Esophagus muscularis mucosa (tissue), 4 donors: Measurements from ENCODE around the gene ABO. TPM values are rescaled to one million over a fixed set of nuclear protein-coding genes. Genes with fewer than 3 reads are reported as not detected.
"Not testable (repeated sequence)": the region's sequence is repeated elsewhere in the genome, so short reads cannot be mapped to it uniquely, and the experiment has no call there.

Source experiments
- DNase-seq: peaks from one replicate; pipeline ENCODE4 v3.0.0-alpha.2; 2017; ENCODE audit errors: extremely low spot score
- H3K27ac ChIP-seq, 4 donors: fragments of 200-600 bp; sonication (generic); replicated peaks in 1 of 4; 1 replicate in 3 of 4; 2 replicates in 1 of 4; pipeline ENCODE4 v1.5.1; 2016 to 2019; ENCODE audit warnings: mild to moderate bottlenecking in 1 of 4
- H3K27me3 ChIP-seq, 4 donors: fragments of 200-600 bp; sonication (generic); one replicate each; pipeline versions ENCODE4 v1.5.1 to v1.6.0; 2016 to 2019
- H3K36me3 ChIP-seq, 4 donors: fragments of 200-600 bp; sonication (generic); one replicate each; pipeline ENCODE4 v1.5.1; 2016 to 2019
- H3K4me1 ChIP-seq, 4 donors: fragments of 200-600 bp; sonication (generic); one replicate each; pipeline ENCODE4 v1.5.1; 2016 to 2019
- H3K4me3 ChIP-seq, 4 donors: fragments of 200-600 bp; sonication (generic); 1 replicate in 2 of 4; 2 replicates in 2 of 4; pipeline ENCODE4 v1.5.1; 2016 to 2019; ENCODE audit warnings: mild to moderate bottlenecking in 4 of 4, moderate library complexity in 1 of 4
- H3K9me3 ChIP-seq, 4 donors: fragments of 200-600 bp; sonication (generic); 1 replicate in 3 of 4; 2 replicates in 1 of 4; pipeline ENCODE4 v1.5.1; 2016 to 2019
- EP300 ChIP-seq: sonication (generic); formaldehyde crosslinking; IDR thresholded peaks from one replicate; pipeline ENCODE4 v1.6.1; 2017; ENCODE audit warnings: antibody characterized with exemption
- POLR2A ChIP-seq: fragments of 450-650 bp; IDR thresholded peaks from one replicate; pipeline ENCODE4 v1.6.1; 2017; ENCODE audit warnings: antibody characterized with exemption, moderate library complexity, mild to moderate bottlenecking, low read depth
- POLR2AphosphoS5 ChIP-seq, 2 donors: sonication (generic); formaldehyde crosslinking; IDR thresholded peaks; one replicate each; pipeline ENCODE4 v1.6.1; 2017; ENCODE audit warnings: antibody characterized with exemption in 2 of 2
- WGBS: methylation state at CpG from one replicate; pipeline ENCODE4 v1.1.5; 2018; 5-methylcytosine and 5-hydroxymethylcytosine counted together
- intact Hi-C: fragments of 100-400 bp; cut with DNase I; formaldehyde crosslinking; loops from one replicate; pipeline ENCODE4 v1.15.1; 2023
- small RNA-seq, 3 donors: library from RNA; depleted of rRNA; stranded (forward); fragments of <200 nt; gene quantifications; one replicate each; pipeline ENCODE3, GENCODE V24; 2016
- total RNA-seq, 4 donors: library from RNA; depleted of rRNA; stranded (reverse); fragments of >200 nt; gene quantifications; one replicate each; pipeline versions ENCODE4 v1.1.0 to v1.2.1, GENCODE V29; 2016
- TF ChIP-seq, protein P1 (sequence below), 3 experiments: fragments of 200-600 bp in 2 of 3; fragments of 450-650 bp in 1 of 3; sonication (generic) in 2 of 3; IDR thresholded peaks; one replicate each; pipeline ENCODE4 v1.5.1; 2017 to 2019; ENCODE audit warnings: antibody characterized with exemption in 3 of 3, mild to moderate bottlenecking in 2 of 3, moderate library complexity in 1 of 3

ABO gene
- total RNA-seq, 4 donors from 2014 or later = 0.33 to 3.8 (median 1.2) TPM

DNA sequence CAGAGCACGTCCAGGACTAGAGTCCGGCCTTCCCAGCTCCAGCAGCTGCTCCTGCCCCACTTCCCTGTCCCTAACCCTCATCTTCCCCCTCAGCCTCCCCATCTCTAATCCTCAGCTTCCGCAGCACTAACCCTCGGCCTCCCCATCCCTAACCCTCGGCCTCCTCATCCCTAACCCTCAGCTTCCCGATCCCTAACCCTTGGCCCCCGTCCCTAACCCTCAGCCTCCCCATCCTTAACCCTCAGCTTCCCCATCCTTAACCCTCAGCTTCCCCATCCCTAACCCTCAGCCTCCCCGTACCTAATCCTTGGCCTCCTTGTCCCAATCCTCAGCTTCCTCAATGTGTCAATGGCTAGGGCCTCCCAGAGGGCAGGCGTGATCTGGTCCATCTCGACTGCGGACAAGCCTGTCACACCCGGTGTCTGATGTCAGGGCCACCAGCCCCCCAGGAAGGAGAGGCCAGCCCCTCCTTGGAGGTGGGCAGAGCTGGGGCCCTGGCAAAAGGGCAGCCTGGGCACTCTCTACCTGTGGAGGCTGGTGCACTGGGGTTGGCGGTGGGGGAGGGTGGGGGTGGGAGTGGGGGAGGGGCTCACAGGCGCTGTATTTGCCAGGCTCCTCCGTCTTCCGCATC, 67.3 kb downstream of the ABO start:
- no peak overlapping the region for H3K4me3 ChIP-seq
- peaks cover 0 to 68% (median 0%) of the 10 kb centered on the region in 4 donors for H3K27me3 ChIP-seq
- H3K9me3 ChIP-seq = peaks cover 0 to 8% (median 5%) of the 10 kb centered on the region in 4 donors
- no peak overlapping the region for H3K27ac ChIP-seq
- no peaks in the 10 kb centered on the region for H3K36me3 ChIP-seq
- intact Hi-C loops = no loop called here
- H3K4me1 ChIP-seq = no peaks in the 10 kb centered on the region
- TF ChIP-seq, protein P1, sequence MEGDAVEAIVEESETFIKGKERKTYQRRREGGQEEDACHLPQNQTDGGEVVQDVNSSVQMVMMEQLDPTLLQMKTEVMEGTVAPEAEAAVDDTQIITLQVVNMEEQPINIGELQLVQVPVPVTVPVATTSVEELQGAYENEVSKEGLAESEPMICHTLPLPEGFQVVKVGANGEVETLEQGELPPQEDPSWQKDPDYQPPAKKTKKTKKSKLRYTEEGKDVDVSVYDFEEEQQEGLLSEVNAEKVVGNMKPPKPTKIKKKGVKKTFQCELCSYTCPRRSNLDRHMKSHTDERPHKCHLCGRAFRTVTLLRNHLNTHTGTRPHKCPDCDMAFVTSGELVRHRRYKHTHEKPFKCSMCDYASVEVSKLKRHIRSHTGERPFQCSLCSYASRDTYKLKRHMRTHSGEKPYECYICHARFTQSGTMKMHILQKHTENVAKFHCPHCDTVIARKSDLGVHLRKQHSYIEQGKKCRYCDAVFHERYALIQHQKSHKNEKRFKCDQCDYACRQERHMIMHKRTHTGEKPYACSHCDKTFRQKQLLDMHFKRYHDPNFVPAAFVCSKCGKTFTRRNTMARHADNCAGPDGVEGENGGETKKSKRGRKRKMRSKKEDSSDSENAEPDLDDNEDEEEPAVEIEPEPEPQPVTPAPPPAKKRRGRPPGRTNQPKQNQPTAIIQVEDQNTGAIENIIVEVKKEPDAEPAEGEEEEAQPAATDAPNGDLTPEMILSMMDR (IDR thresholded peaks at IDR 0.05) = no peak
- TF ChIP-seq POLR2AphosphoS5 (IDR thresholded peaks at IDR 0.05) (no peak), EP300 (no peak), POLR2A (no peak)
- WGBS = 78% methylated on average over 16 of the region's 16 CpGs
- DNase-seq = no peak

DNA sequence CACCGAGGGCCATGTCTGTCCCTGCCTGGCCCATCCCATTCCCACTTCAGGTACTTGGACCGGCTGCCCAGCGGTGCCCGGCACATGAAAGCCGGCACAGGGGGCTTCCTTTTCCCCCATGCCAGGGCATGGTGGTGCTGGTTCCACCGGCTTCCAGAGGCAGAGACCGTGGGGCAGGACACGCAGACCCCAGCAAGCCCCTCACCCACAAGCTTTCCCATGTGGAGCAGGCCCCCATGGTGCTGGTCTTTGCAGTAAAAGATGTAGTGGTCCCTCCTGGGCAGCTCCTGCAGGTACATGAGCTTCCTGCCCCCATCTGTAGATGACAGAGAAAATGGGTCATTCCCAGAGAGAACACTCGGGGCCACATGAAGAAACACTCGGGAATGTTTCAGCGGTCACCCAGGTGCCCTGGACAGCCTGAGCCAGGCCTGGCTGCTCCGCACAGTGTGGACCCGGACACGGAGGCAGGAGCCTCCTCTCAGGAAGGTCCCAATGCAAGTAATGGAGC, 67.9 kb downstream of the ABO start:
- WGBS = 92% methylated on average over 11 of the region's 14 CpGs
- no peak for DNase-seq
- H3K27ac ChIP-seq = no peak overlapping the region
- peaks cover 0 to 64% (median 0%) of the 10 kb centered on the region in 4 donors for H3K27me3 ChIP-seq
- no peaks in the 10 kb centered on the region for H3K36me3 ChIP-seq
- H3K4me1 ChIP-seq = no peaks in the 10 kb centered on the region
- peaks cover 0 to 8% (median 3%) of the 10 kb centered on the region in 4 donors for H3K9me3 ChIP-seq
- no peak overlapping the region for H3K4me3 ChIP-seq
- TF ChIP-seq EP300 (no peak), POLR2AphosphoS5 (IDR thresholded peaks at IDR 0.05) (no peak), POLR2A (no peak)
- TF ChIP-seq, protein P1 (IDR thresholded peaks at IDR 0.05) = no peak
- intact Hi-C loops = no loop called here

DNA sequence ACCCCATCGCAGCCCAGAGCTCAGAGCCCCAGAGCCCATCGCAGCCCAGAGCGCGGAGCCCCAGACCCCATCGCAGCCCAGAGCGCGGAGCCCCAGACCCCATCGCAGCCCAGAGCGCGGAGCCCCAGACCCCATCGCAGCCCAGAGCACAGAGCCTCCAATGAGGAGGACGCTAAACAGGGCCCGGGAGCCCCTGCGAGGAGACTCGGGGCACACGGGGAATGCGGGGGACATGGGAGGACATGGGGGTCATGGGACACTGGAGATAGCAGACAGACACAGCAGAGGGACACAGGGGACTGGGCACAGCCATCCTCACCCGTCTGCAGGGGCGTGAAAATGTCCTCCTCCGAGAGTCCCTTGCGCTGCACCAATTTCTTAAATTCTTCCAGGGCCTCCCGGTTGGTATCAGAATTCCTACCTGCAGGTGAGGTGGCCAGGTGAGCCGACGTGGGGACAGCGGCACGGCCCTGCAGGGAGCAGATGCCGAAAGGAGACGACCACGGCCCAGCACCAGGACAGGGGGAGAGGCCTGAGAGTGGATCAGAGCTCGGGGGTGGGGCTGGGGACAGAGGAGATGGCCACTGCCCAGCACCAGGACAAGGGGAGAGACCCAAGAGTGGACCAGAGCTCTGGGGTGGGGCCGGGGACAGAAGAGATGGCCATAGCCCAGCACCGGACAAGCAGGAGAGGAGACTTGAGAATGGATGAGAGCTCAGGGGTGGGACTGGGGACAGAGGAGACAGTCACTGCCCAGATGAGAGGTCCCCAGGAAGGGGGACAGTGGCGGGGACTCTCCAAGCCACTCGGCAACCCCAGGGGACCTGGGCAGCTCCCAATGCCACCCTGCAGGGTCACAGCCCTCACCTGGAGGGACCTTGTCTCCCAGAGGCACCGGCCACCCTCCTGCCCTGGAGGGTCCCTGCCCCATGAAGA, 68.7 kb downstream of the ABO start:
- WGBS = 78% methylated on average over 22 of the region's 35 CpGs
- peaks cover 0 to 2% (median under 1%) of the 10 kb centered on the region in 4 donors for H3K9me3 ChIP-seq
- H3K4me1 ChIP-seq = no peaks in the 10 kb centered on the region
- TF ChIP-seq, protein P1 (IDR thresholded peaks at IDR 0.05) = no peak
- TF ChIP-seq POLR2AphosphoS5 (IDR thresholded peaks at IDR 0.05) (no peak), POLR2A (no peak), EP300 (no peak)
- no peaks in the 10 kb centered on the region for H3K36me3 ChIP-seq
- no peak for DNase-seq
- H3K27me3 ChIP-seq = peaks cover 0 to 69% (median 0%) of the 10 kb centered on the region in 4 donors
- intact Hi-C loops = no loop called here
- H3K4me3 ChIP-seq = no peak overlapping the region
- no peak overlapping the region for H3K27ac ChIP-seq

DNA sequence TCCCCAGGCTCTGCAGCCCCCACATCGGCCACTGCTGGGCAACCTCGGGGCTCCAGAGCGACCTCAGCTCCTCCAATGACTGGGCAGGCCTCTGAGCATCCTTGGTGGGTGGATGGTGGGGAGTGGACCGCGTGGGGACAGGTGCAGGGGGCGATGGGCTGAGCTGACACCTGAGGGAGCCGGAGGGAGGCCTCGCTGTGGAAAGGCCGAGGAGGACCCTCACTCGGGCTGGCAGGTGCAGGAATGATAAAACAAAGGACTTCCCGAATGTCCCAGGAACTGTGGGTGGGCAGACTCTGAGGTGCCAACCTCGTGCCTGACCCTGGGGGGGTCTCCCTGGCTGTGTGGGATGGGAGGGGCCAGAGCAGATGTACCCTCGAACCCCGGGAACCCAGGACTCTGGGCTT, 69.5 kb downstream of the ABO start:
- DNase-seq, H3K9me3 ChIP-seq, H3K4me3 ChIP-seq, intact Hi-C loops, H3K4me1 ChIP-seq, H3K27ac ChIP-seq, H3K36me3 ChIP-seq: not testable (repeated sequence)
- peaks cover 0 to 69% (median under 1%) of the 10 kb centered on the region in 4 donors for H3K27me3 ChIP-seq
- WGBS = 67% methylated on average over 14 of the region's 14 CpGs

Small RNAs within 50 kb of the gene (small RNA-seq; reads per million reads assigned to genes)
- 0 reads per million in 3 donors for gene RF00019

Other genes with a start within 250 kb of the ABO start
- gene GTF3C5, start 244.2 kb downstream of the ABO start, total RNA-seq = 10 to 100 TPM; 38.9 to 58.1 (median 42.4) TPM
- gene CEL, start 213.2 kb downstream of the ABO start, total RNA-seq = under 1 TPM; 0.17 to 0.42 (median 0.21) TPM
- 10 to 100 TPM; 48.6 to 67.4 (median 54.8) TPM for gene RALGDS, start 154.0 kb downstream of the ABO start, total RNA-seq
- gene GBGT1, start 111.3 kb downstream of the ABO start, total RNA-seq = 10 to 100 TPM; 15.9 to 19.1 (median 17.5) TPM
- gene OBP2B, start 66.0 kb downstream of the ABO start, total RNA-seq = not detected
- gene SURF6, start 61.0 kb upstream of the ABO start, total RNA-seq = 10 to 100 TPM; 15.0 to 36.2 (median 27.5) TPM
- 10 to 100 TPM; 20.0 to 44.6 (median 35.5) TPM for gene MED22, start 72.9 kb upstream of the ABO start, total RNA-seq
- 1,000 to 10,000 TPM; 1,466 to 2,142 (median 1,771) TPM for gene RPL7A, start 73.0 kb upstream of the ABO start, total RNA-seq
- 10 to 100 TPM; 50.4 to 86.4 (median 69.2) TPM for gene SURF1, start 81.3 kb upstream of the ABO start, total RNA-seq
- gene SURF2, start 81.3 kb upstream of the ABO start, total RNA-seq = 10 to 100 TPM; 16.1 to 36.4 (median 28.7) TPM
- gene SURF4, start 100.9 kb upstream of the ABO start, total RNA-seq = 100 to 1,000 TPM in 3 of 4 donors, 10 to 100 TPM in 1; 83.9 to 139 (median 127) TPM
- 1 to 10 TPM in 2 of 4 donors, under 1 TPM in 1, not detected in 1; 0.26 to 2.1 (median 1.0) TPM for gene STKLD1, start 101.2 kb upstream of the ABO start, total RNA-seq
- gene REXO4, start 142.8 kb upstream of the ABO start, total RNA-seq = 10 to 100 TPM; 15.0 to 28.9 (median 22.4) TPM
- 1 to 10 TPM; 1.3 to 1.7 (median 1.4) TPM for gene ADAMTS13, start 147.2 kb upstream of the ABO start, total RNA-seq
- 10 to 100 TPM; 12.5 to 27.8 (median 19.6) TPM for gene CACFD1, start 184.8 kb upstream of the ABO start, total RNA-seq
- 1 to 10 TPM; 2.9 to 8.6 (median 5.9) TPM for gene SLC2A6, start 203.9 kb upstream of the ABO start, total RNA-seq
- gene MYMK, start 249.8 kb upstream of the ABO start, total RNA-seq = not detected